ENCODE results near the gene CACNA1B. TPM values are rescaled to one million over a fixed set of nuclear protein-coding genes. Genes with fewer than 3 reads are reported as not detected.

The CACNA1B gene
- total and polyA plus RNA-seq, 9 donors: 0.18 to 0.76 (median 0.34) TPM

GRCh38 chr9:137984520-137985257 is 107.1 kb downstream of the CACNA1B start:
- no peaks in the 10 kb centered on the region for H3K9me3 ChIP-seq (replicated peaks; ENCODE audit: control insufficient read depth, low read depth, low read length)
- H3K27me3 ChIP-seq (ENCODE audit: control insufficient read depth, insufficient read depth, low read length): no peaks in the 10 kb centered on the region
- no peak overlapping the region for H3K4me3 ChIP-seq (ENCODE audit: low read length)
- 77% methylated on average over 5 of the region's 7 CpGs for WGBS (ENCODE audit: insufficient coverage)
- no peak for DNase-seq
- H3K36me3 ChIP-seq (ENCODE audit: control insufficient read depth, insufficient read depth, low read length): no peaks in the 10 kb centered on the region
- H3K27ac ChIP-seq (ENCODE audit: low read length): no peak overlapping the region
- H3K4me1 ChIP-seq (ENCODE audit: control insufficient read depth, insufficient read depth, low read length): no peaks in the 10 kb centered on the region

GRCh38 chr9:137985637-137986071 is 108.1 kb downstream of the CACNA1B start:
- H3K4me1 ChIP-seq (ENCODE audit: control insufficient read depth, insufficient read depth, low read length): no peaks in the 10 kb centered on the region
- no peak overlapping the region for H3K27ac ChIP-seq (ENCODE audit: low read length)
- no peak for DNase-seq
- no peaks in the 10 kb centered on the region for H3K36me3 ChIP-seq (ENCODE audit: control insufficient read depth, insufficient read depth, low read length)
- no peaks in the 10 kb centered on the region for H3K9me3 ChIP-seq (replicated peaks; ENCODE audit: control insufficient read depth, low read depth, low read length)
- peaks cover 2% of the 10 kb centered on the region for H3K27me3 ChIP-seq (ENCODE audit: control insufficient read depth, insufficient read depth, low read length)
- 94% methylated on average over 12 of the region's 13 CpGs for WGBS (ENCODE audit: insufficient coverage)
- H3K4me3 ChIP-seq (ENCODE audit: low read length): no peak overlapping the region

DNA sequence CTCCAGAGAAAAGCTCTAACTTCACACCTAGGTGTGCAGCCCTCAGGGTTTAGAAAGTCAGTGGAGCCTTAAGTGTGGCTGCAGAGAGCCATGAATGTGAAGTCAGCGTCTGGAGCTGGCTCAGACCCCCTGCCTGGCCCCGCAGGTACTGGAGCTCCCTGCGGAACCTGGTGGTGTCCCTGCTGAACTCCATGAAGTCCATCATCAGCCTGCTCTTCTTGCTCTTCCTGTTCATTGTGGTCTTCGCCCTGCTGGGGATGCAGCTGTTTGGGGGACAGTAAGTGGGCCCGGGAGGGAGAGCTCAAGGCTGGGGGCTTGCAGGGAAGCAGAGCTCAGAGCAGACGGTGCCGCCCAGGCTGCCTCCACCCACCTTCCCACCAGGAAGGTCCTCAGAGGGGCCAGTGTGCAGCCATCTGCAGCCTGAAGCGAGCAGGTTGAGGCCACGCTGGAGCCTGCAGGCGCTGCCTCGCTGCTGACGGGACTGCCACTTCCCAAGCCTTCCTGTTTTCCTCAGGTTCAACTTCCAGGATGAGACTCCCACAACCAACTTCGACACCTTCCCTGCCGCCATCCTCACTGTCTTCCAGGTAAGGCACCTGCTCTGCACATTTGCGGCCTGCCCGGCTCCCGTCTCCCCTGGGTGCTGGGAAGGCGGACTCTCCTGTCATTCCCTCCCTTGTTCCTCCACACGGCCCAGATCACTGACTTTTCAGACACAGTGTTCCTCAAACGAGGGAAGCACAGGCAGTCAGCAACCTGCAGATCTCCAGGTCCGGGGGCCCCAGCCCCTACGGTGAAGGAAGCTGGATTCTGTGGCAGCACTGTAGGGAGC is 108.9 kb downstream of the CACNA1B start:
- Histone ChIP-seq H3K4me3 (ENCODE audit: low read length) (no peak overlapping the region), H3K27me3 (ENCODE audit: control insufficient read depth, insufficient read depth, low read length) (peaks cover 3% of the 10 kb centered on the region)
- 77% methylated on average over 18 of the region's 22 CpGs for WGBS (ENCODE audit: insufficient coverage)

DNA sequence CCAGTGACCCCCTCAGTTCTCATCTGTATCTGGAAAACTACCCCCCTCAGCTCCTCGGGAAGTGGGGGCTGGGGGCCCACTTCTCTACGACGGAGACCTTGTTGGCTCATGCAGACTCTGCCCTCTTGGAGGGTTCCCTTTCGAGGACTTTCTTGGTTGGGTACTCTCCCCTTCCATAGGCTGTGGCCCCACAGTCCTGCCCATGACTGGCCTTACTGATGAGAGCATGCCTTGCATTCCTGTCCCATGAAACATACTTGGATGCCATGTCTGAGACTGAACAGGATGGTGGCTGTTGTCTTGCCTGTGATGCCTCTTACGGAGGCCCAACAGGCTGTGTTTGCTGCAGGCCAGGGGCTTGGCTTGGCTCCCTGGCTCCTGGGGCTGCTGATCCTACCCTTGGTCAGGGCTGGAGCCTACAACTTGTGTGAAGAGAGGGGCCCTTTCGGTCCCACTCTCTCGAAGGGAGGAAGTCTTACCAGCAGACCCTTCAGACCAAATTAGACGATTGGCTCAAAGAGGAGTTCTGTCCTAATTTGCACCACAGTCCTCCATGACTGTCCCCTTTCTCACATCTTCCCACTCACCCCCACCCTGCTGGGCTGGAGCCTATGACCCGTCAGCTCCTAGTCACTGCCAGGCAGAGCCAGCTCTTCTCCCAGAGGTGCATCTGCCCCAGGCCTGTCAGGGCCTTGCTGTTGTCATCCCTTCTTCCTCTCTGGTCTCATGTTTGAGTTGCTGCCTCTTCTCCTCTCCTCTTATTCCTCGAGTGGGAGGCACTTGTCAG is 109.9 kb downstream of the CACNA1B start:
- H3K27ac ChIP-seq (ENCODE audit: low read length): no peak overlapping the region
- no peak for DNase-seq
- no peaks in the 10 kb centered on the region for H3K4me1 ChIP-seq (ENCODE audit: control insufficient read depth, insufficient read depth, low read length)
- peaks cover 3% of the 10 kb centered on the region for H3K27me3 ChIP-seq (ENCODE audit: control insufficient read depth, insufficient read depth, low read length)
- no peaks in the 10 kb centered on the region for H3K9me3 ChIP-seq (replicated peaks; ENCODE audit: control insufficient read depth, low read depth, low read length)
- H3K36me3 ChIP-seq (ENCODE audit: control insufficient read depth, insufficient read depth, low read length): no peaks in the 10 kb centered on the region
- WGBS (ENCODE audit: insufficient coverage): 85% methylated on average over 6 of the region's 10 CpGs
- H3K4me3 ChIP-seq (ENCODE audit: low read length): no peak overlapping the region

More for the DNA sequence above, 108.9 kb downstream of the CACNA1B start:
- no peak for DNase-seq
- Histone ChIP-seq H3K4me1 (ENCODE audit: control insufficient read depth, insufficient read depth, low read length) (no peaks in the 10 kb centered on the region), H3K9me3 (replicated peaks; ENCODE audit: control insufficient read depth, low read depth, low read length) (no peaks in the 10 kb centered on the region), H3K36me3 (ENCODE audit: control insufficient read depth, insufficient read depth, low read length) (no peaks in the 10 kb centered on the region), H3K27ac (ENCODE audit: low read length) (no peak overlapping the region)

GRCh38 chr9:137988051-137988450 is 110.5 kb downstream of the CACNA1B start:
- Histone ChIP-seq H3K9me3 (replicated peaks; ENCODE audit: control insufficient read depth, low read depth, low read length) (no peaks in the 10 kb centered on the region), H3K27me3 (ENCODE audit: control insufficient read depth, insufficient read depth, low read length) (peaks cover 3% of the 10 kb centered on the region), H3K36me3 (ENCODE audit: control insufficient read depth, insufficient read depth, low read length) (no peaks in the 10 kb centered on the region), H3K27ac (ENCODE audit: low read length) (no peak overlapping the region), H3K4me1 (ENCODE audit: control insufficient read depth, insufficient read depth, low read length) (no peaks in the 10 kb centered on the region), H3K4me3 (ENCODE audit: low read length) (no peak overlapping the region)
- 76% methylated on average over 8 of the region's 8 CpGs for WGBS (ENCODE audit: insufficient coverage)
- no peak for DNase-seq

- no peaks in the 10 kb centered on the region for H3K9me3 ChIP-seq (replicated peaks; ENCODE audit: control insufficient read depth, low read depth, low read length)
- H3K27me3 ChIP-seq (ENCODE audit: control insufficient read depth, insufficient read depth, low read length): peaks cover 3% of the 10 kb centered on the region
- WGBS (ENCODE audit: insufficient coverage): no CpG with 5 or more reads among the region's 1 CpG
- no peak for DNase-seq
- no peak overlapping the region for H3K27ac ChIP-seq (ENCODE audit: low read length)
- H3K4me3 ChIP-seq (ENCODE audit: low read length): no peak overlapping the region
- no peaks in the 10 kb centered on the region for H3K4me1 ChIP-seq (ENCODE audit: control insufficient read depth, insufficient read depth, low read length)
- no peaks in the 10 kb centered on the region for H3K36me3 ChIP-seq (ENCODE audit: control insufficient read depth, insufficient read depth, low read length)
Measured at GRCh38 chr9:137988701-137989100, 111.1 kb downstream of the CACNA1B start.

DNA sequence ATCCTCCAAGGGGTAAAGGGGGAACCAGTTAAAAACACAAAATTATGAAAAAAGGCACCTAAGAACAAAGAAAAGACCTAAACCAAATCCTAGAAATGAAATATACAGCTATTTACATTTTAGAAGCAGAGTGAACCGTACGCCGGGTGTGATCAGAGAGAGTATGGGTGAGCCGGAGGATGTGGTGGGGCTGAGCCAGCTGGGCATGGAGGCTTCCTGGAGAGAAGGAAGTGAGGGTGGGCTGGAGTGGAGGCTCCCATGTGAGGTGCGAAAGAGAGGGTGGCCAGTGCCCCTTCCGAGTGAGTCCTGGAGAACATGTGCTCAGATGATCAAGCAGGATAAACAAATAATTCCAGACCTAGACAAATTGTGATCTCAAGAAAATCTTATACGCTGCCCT is 111.6 kb downstream of the CACNA1B start:
- Histone ChIP-seq H3K9me3 (replicated peaks; ENCODE audit: control insufficient read depth, low read depth, low read length) (no peaks in the 10 kb centered on the region), H3K4me1 (ENCODE audit: control insufficient read depth, insufficient read depth, low read length) (no peaks in the 10 kb centered on the region), H3K4me3 (ENCODE audit: low read length) (no peak overlapping the region), H3K27ac (ENCODE audit: low read length) (no peak overlapping the region), H3K36me3 (ENCODE audit: control insufficient read depth, insufficient read depth, low read length) (no peaks in the 10 kb centered on the region), H3K27me3 (ENCODE audit: control insufficient read depth, insufficient read depth, low read length) (peaks cover 3% of the 10 kb centered on the region)
- WGBS (ENCODE audit: insufficient coverage): 86% methylated on average over 2 of the region's 7 CpGs
- no peak for DNase-seq

DNA sequence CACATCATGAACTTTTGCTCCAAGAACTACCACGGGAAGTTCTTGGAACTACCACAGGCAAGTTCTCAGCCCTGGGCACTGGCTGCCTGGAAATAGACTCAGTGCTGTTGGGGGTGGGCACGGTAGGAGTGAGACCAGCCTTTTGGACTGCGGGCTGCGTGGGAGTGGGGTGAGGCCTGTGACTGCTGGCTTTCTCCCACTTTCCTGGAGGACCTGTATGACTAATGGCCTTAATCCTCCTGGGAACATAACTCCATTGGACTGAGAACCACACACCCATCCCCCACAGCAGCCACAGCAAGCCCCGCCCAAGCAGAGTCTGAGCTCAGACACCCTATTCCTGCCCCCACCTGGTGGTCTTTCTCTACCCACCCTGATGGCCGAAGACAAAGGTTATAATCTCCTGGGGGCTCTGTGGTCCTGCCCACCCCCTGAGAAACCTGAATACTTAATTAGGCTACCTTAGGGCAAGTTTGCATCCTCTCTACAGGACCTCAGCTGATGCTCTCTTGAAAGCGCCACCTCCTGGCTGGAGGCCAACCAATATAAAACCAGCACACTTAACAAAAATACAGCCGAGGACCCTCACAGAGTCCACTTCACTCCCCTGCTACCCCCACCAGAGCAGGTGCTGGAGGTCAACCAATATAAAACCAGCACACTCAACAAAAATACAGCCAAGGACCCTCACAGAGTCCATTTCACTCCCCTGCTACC is 112.6 kb downstream of the CACNA1B start:
- Histone ChIP-seq H3K27ac (ENCODE audit: low read length) (no peak overlapping the region), H3K27me3 (ENCODE audit: control insufficient read depth, insufficient read depth, low read length) (peaks cover 3% of the 10 kb centered on the region)
- WGBS (ENCODE audit: insufficient coverage): 93% methylated on average over 4 of the region's 8 CpGs

DNA sequence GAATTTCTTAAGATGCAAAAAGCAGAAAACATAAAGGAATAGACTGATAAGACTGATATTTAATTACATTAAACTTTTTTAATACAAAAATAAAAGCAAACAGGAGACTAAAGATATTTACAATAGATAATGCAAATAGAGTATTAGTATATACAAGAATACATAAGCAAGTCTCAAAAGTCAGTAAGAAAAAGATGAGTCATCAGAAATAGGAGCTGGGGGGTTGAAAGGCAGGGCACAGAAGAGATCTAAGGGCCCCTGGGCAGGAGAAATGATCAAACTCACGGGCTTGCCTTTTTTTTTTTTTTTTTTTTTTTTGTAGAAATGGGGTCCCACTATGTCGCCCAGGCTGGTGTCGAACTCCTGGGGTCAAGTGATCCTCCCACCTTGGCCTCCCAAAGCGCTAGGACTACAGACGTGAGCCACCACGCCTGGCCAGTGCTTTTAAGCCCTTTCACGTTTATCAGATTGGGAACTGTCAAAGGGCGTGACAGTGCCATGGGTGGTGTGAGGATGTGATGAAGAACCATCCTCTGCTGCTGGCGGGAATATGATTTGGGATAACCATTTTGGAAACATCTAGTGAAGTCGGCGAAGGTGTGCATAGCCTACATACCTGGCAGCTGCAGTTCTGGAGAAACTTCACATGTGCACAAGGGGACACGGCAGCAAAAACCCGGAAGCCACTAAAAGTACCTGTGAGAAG is 126.1 kb downstream of the CACNA1B start:
- H3K9me3 ChIP-seq (replicated peaks; ENCODE audit: control insufficient read depth, low read depth, low read length): no peaks in the 10 kb centered on the region
- no peak overlapping the region for H3K4me3 ChIP-seq (ENCODE audit: low read length)
- H3K4me1 ChIP-seq (ENCODE audit: control insufficient read depth, insufficient read depth, low read length): no peaks in the 10 kb centered on the region
- H3K36me3 ChIP-seq (ENCODE audit: control insufficient read depth, insufficient read depth, low read length): no peaks in the 10 kb centered on the region
- no peak for DNase-seq
- 93% methylated on average over 12 of the region's 13 CpGs for WGBS (ENCODE audit: insufficient coverage)
- no peak overlapping the region for H3K27ac ChIP-seq (ENCODE audit: low read length)
- H3K27me3 ChIP-seq (ENCODE audit: control insufficient read depth, insufficient read depth, low read length): no peaks in the 10 kb centered on the region

More for the DNA sequence above, 112.6 kb downstream of the CACNA1B start:
- DNase-seq: no peak
- H3K9me3 ChIP-seq (replicated peaks; ENCODE audit: control insufficient read depth, low read depth, low read length): no peaks in the 10 kb centered on the region
- H3K4me3 ChIP-seq (ENCODE audit: low read length): no peak overlapping the region
- H3K4me1 ChIP-seq (ENCODE audit: control insufficient read depth, insufficient read depth, low read length): no peaks in the 10 kb centered on the region
- no peaks in the 10 kb centered on the region for H3K36me3 ChIP-seq (ENCODE audit: control insufficient read depth, insufficient read depth, low read length)
